GM18502 (cell line): ENCODE results near the gene NUBPL.
"Not testable (repeated sequence)": the region's sequence is repeated elsewhere in the genome, so short reads cannot be mapped to it uniquely, and the experiment has no call there.

Experiments used
- ATAC-seq: cut with Tn5 transposase; IDR thresholded peaks from one replicate; pipeline ENCODE4 v1.9.1; 2021; ENCODE audit warnings: mild to moderate bottlenecking; ENCODE audit not compliant: unreplicated experiment, poor library complexity

NUBPL gene

GRCh38 chr14:31576949-31577348 lies 15.7 kb downstream of the NUBPL start:
- no peak for ATAC-seq

GRCh38 chr14:31578266-31578665 lies 17.1 kb downstream of the NUBPL start:
- ATAC-seq: no peak

- no peak for ATAC-seq
Measured at GRCh38 chr14:31578792-31579501, 17.7 kb downstream of the NUBPL start.

- ATAC-seq: no peak
Measured at GRCh38 chr14:31580234-31580633, 19.0 kb downstream of the NUBPL start.

- ATAC-seq: no peak
Measured at GRCh38 chr14:31582286-31582691, 21.1 kb downstream of the NUBPL start.

GRCh38 chr14:31582836-31583452 lies 21.7 kb downstream of the NUBPL start:
- no peak for ATAC-seq

GRCh38 chr14:31590206-31590605 lies 29.0 kb downstream of the NUBPL start:
- ATAC-seq: no peak

- no peak for ATAC-seq
Measured at GRCh38 chr14:31592122-31592521, 30.9 kb downstream of the NUBPL start.

- no peak for ATAC-seq
Measured at GRCh38 chr14:31592631-31593030, 31.4 kb downstream of the NUBPL start.

- ATAC-seq: no peak
Measured at GRCh38 chr14:31596342-31597095, 35.3 kb downstream of the NUBPL start.

- ATAC-seq: no peak
Measured at GRCh38 chr14:31605702-31606101, 44.5 kb downstream of the NUBPL start.

GRCh38 chr14:31611778-31612433 lies 50.7 kb downstream of the NUBPL start:
- ATAC-seq: no peak

- ATAC-seq: no peak
Measured at GRCh38 chr14:31613188-31613587, 52.0 kb downstream of the NUBPL start.

- ATAC-seq: not testable (repeated sequence)
Measured at GRCh38 chr14:31618884-31619283, 57.7 kb downstream of the NUBPL start.

GRCh38 chr14:31619440-31619839 lies 58.2 kb downstream of the NUBPL start:
- ATAC-seq: no peak

GRCh38 chr14:31620898-31621297 lies 59.7 kb downstream of the NUBPL start:
- not testable (repeated sequence) for ATAC-seq

- no peak for ATAC-seq
Measured at GRCh38 chr14:31622060-31622459, 60.9 kb downstream of the NUBPL start.

- ATAC-seq: not testable (repeated sequence)
Measured at GRCh38 chr14:31652900-31653299, 91.7 kb downstream of the NUBPL start.

- ATAC-seq: no peak
Measured at GRCh38 chr14:31657917-31658316, 96.7 kb downstream of the NUBPL start.

GRCh38 chr14:31659278-31659677 lies 98.1 kb downstream of the NUBPL start:
- no peak for ATAC-seq

- ATAC-seq: no peak
Measured at GRCh38 chr14:31660191-31660590, 99.0 kb downstream of the NUBPL start.
